ENCODE results near the gene HPCAL4.

Gene HPCAL4

GRCh38 chr1:39691383-39692151, at the start of gene HPCAL4:
Gene HPCAL4, minus strand, starts transcription at chr1:39691433. Its CDS starts 6,830 bp downstream, at chr1:39684603.
- peak; percentile 100 for DNase-seq

GRCh38 chr1:39738622-39739366, 47.6 kb upstream of the HPCAL4 start, which contains the start of gene PPIE:
Gene PPIE, plus strand, starts transcription at chr1:39738882. Its CDS starts 19 bp downstream, at chr1:39738901.
- no peak for DNase-seq

DNA sequence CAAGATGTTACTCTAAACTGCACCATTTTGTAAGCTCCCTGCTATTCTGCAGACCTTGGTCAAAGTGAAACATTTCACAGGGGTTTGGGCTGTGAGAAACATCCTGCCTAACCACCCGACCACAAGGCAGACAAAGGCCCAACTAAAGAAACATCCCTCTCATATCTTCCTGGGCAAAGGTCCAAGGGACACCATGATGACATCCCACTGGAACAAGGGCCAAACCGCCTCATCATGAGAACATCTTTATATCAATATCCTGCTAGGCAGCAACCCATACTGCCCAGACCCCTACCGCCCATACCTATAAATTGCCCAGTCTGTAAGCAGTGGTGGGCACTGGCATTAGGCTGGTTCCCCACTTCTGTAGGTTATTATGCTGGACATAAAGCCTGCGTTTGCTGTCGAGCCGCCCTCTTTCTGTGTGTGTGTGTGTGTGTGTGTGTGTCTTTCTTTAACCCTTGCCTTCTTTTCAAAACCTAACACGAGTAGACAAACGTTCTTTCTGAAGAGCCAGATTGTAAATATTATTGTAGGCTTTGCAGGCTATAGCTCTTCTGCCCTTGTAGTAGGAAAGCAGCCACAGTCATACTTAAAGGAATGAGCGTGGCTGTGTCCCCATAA, 46.4 kb upstream of the HPCAL4 start:
- no peak for DNase-seq

DNA sequence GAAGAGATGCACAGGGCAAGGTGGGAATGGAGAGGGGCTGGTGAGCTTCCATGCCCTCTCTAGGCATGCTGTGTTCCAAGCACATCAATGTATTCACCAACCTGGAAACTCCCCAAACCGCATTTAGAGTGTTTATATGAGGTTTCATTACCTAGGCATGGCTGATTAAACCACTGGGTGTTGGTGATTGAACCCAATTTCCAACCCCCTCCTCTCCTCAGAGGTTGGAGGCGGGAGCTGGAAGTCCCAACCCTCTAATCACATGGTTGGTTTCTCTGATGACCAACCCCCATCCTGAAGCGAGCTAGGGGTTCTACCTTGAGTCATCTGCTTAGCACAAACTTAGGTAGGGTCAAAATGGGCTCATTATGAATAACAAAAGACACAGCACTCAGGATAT, 44.5 kb upstream of the HPCAL4 start:
- DNase-seq = no peak

DNA sequence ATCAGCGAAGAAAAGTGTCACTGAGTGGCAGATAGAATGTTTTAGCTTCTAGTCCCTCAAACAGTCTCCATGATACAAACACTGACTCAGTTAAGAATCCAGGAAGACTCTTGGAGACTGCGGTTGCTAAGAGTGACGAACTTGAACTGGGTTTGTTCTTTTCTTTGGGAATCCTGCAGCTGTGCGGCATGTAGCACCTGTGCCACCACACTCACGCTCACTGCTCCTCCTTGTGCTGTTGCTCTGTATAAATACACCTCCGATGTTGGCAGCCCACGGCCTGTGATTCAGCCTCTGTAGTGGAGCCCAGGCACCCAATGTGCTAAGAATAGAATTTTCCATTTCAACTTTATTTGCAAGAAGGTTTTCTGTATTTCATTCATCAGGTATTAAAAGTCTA, 41.9 kb upstream of the HPCAL4 start:
- DNase-seq = no peak

DNA sequence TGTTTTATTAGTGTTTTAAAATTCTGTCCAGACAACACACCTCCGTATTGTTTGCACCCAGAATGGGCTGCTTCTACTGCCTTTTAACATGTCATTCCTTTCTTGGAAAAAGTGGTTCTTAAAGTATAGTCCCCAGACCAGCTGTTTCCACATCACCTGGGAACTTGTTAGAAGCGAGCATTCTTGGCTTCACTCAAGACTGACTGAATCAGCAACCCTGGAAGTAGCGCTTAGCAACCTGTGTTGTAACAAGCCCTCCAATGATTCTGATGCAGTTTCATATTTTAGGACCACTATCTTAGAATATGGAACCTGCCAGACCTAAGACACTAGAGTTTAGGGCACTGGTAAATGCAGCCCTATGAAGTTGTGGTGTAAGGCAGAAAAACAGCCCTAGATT, 41.5 kb upstream of the HPCAL4 start:
- no peak for DNase-seq

- no peak for DNase-seq
These were observed 38.6 kb upstream of the HPCAL4 start for GRCh38 chr1:39729842-39730241.

- no peak for DNase-seq
These were observed 37.8 kb upstream of the HPCAL4 start for GRCh38 chr1:39729030-39729429.

GRCh38 chr1:39727932-39728317, 36.7 kb upstream of the HPCAL4 start:
- DNase-seq = no peak

DNA sequence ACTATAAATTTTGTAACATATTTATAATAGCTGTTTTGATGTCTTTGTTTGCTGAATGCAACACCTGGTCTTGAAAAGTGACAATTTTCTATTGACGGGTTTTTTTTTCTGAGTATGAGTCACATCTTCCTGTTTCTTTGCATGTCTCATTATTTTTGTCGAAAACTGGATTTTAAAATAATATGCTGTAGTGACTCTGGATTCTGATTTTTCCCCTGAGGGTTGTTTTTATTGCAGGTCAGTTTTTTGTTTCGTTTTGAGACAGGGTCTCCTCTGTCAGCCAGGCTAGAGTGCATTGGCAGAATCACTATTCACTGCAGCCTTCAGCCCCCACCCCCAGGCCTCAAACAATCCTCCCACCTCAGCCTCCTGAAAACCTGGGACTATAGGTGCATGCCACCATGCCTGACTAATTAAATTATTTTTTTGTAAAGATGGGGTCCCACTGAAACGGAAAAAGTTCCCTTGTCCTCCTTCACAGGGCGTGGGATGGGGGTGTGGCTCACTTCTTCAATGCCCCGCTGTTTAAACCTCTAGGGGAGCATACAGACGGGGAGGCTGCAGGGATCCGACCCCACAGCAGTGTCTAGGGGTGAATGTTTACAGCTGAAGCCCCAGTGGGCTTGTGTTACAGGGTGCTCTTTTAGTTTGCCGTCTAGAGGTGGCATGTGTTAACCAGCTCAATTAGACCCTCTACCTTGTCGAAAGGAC, 36.1 kb upstream of the HPCAL4 start:
- no peak for DNase-seq

GRCh38 chr1:39726600-39726999, 35.4 kb upstream of the HPCAL4 start:
- no peak for DNase-seq

GRCh38 chr1:39722495-39722894, 31.3 kb upstream of the HPCAL4 start:
- no peak for DNase-seq

GRCh38 chr1:39721664-39722063, 30.4 kb upstream of the HPCAL4 start:
- no peak for DNase-seq

DNA sequence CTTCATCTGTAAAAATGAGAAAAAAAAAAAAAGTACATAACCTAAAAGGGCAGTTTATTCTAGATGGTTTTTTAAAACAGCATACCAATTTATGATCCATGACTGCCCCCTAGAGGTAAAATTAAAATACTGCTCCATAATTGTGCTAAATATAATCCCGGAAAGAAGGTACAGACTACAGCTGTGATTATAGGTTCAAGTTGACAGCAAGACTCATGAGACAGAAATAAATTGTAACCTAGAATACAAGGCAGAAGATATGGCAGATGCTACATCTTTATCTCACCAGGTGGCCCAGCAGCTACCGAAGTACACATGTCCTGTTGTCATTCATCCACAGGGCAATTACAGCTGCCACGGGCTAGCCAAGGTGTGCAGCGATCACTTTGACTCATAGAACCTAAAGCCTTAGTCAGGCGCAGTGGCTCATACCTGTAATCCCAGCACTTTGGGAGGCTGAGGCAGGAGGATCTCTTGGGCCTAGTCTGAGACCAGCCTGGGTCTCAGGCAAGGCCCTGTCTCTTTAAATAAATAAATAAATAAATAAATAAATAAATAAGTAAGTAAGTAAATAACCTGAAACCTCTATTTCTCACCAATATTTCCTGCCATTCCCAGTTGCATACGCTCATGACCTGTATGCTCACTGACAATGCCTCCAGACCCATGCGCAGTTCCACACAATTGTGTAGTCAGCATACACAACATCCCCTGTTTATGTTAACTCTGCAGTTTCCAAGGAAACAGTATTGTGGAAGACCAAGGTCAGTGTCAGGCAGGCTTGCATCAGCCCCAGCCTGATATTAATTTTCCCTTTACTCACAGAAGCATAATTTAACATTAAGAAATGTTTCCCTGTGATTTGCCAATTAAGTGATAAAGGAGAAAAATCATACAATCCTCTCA, 29.1 kb upstream of the HPCAL4 start:
- peak; percentile 100 for DNase-seq

DNA sequence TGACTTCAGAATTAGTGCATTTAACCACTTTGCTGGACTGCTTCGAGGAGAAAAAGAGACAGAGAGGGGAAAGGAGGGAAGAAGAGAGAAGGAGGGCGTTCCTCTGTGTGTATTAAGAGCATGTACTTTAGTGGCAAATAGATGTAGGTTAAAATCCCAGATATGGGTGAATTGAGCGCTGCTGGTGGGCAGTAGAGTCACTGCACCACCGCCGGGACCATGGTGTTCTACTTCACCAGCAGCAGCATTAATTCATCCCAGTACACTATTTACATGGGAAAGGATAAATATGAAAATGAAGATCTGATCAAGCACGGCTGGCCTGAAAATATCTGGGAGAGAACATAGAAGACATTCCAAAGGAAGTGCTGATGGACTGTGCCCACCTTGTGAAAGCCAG, 26.6 kb upstream of the HPCAL4 start:
- no peak for DNase-seq

DNA sequence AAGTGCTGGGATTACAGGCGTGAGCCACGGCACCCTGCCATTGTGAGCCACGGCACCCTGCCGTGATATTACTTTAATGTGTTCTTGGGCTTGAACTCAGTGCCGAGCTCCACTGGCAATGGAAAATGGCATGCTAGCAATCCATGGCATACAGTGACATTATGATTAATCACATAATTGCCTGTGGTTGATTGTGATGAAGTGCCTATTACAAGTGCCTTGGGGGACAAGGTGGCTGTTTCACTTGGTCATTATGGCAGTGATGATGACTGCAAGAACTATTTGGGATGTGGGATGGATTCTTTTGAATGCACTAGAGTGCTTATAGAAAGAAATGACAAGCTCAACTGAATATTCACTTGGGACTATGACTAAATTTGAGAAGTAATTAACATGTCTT, 22.3 kb upstream of the HPCAL4 start:
- no peak for DNase-seq

- no peak for DNase-seq
These were observed 20.7 kb upstream of the HPCAL4 start for GRCh38 chr1:39711966-39712340.

GRCh38 chr1:39711104-39711965, 20.1 kb upstream of the HPCAL4 start:
- DNase-seq = no peak

- DNase-seq = no peak
These were observed 16.3 kb upstream of the HPCAL4 start for GRCh38 chr1:39707506-39707905.

GRCh38 chr1:39704757-39705156, 13.5 kb upstream of the HPCAL4 start:
- no peak for DNase-seq

- DNase-seq = no peak
These were observed 9.8 kb upstream of the HPCAL4 start for GRCh38 chr1:39701049-39701439.

All from NCI-H1694 treated with DMSO at 0.1 percent for 48 hours (cell line).